CD4-positive, alpha-beta T cell treated with Interleukin-12 subunit alpha and Interleukin-12 subunit beta, for 1 hour (primary cell): ENCODE measurements around the gene SS18L1.
A peak's percentile ranks its signal among the peaks of the same experiment; 100 is the strongest.
"Not testable (repeated sequence)": the region's sequence is repeated elsewhere in the genome, so short reads cannot be mapped to it uniquely, and the experiment has no call there.

Experiments
- DNase-seq: peaks from one replicate; pipeline ENCODE4 v3.0.0-alpha.2; 2020

SS18L1 gene

DNA sequence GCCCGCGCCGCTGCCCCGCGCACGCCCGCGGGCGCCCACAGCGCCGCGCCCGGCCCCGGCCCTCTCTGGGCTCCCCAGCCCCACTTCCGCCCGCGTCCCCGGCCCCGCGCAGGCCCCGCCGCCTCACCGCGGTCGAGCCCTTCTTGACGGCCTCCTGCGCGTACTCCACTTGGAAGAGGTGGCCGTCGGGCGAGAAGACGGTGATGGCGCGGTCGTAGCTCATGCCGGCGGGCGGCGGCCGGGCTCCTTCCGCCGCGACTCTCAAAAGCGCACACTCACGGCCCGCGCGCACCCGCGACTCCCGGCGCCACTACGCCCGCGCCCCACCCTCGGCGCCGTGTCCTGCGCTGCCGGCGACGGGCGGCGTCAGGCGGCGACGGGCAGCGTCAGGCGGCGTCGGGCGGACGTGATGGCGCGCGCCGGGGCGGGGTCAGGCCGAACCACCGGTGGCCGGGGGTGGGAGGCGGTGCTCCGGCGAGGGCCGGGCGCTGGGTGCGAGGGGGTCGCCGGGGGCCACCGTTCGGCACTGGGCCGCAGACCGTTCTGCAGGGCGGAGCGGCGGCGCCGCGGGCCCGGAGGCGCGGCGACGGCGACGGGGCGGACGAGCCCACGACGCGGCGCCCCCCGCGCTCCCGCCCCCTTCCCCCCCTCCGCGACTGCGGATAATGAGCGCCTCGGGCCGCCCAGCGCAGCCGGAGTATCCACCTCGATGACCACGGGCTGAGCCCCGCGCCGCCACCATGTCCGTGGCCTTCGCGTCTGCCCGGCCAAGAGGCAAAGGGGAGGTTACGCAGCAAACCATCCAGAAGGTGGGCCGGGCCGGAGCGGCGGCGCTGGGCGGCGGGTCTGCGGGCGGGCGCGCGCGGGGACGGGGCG is at the start of gene SS18L1, which contains the start of gene PSMA7:
Gene SS18L1, plus strand, starts transcription at position 689 of the 876 bp plus-strand sequence. Its CDS starts 52 bp downstream, at position 741.
Gene PSMA7, minus strand, starts transcription at position 314 of the 876 bp plus-strand sequence. Its CDS starts 91 bp downstream, at position 223.
- DNase-seq = peak; percentile 89

- no peak for DNase-seq
Measured at GRCh38 chr20:62096421-62097380, 46.9 kb upstream of the SS18L1 start.

GRCh38 chr20:62097881-62098407 is 45.6 kb upstream of the SS18L1 start:
- no peak for DNase-seq

DNA sequence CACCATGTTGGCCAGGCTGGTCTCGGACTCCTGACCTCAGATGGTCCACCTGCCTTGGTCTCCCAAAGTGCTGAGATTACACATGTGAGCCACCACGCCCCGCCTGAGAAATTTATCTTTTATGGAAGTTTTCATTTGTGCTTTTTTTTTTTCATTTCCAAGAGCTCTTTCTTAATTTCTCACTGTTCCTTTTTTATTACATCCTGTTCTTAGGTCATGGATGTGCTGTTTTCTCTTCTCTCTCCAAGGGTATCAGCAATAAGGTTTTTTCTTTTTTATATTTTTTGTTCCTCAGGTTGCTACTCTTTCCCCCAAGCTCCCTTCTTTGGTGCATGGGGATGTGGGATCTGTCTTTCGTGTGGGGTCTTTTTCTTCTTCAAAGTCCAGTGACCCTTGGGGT is 42.5 kb upstream of the SS18L1 start:
- DNase-seq = no peak

- DNase-seq = no peak
Measured at GRCh38 chr20:62103508-62104233, 39.9 kb upstream of the SS18L1 start.

GRCh38 chr20:62104234-62104789 is 39.3 kb upstream of the SS18L1 start:
- no peak for DNase-seq

GRCh38 chr20:62104791-62105345 is 38.7 kb upstream of the SS18L1 start:
- DNase-seq = no peak

DNA sequence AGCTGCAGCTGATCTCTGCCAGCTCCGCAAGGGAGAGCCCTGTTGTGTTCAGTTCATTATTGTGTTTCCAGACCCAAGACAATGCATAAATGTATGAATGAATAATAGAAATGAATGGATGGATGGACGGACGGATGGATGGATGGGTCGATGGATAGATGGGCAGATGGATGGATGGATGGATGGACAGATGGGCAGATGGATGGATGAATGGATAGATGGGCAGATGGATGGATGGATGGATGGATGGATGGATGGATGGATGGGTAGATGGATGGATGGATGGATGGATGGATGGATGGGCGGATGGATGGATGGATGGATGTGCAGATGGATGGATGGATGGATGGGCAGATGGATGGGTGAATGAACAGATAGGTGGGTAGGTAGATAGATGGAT is 38.0 kb upstream of the SS18L1 start:
- no peak for DNase-seq

- DNase-seq = no peak
Measured at GRCh38 chr20:62111148-62111547, 32.4 kb upstream of the SS18L1 start.

- DNase-seq = no peak
Measured at GRCh38 chr20:62112368-62112767, 31.2 kb upstream of the SS18L1 start.

DNA sequence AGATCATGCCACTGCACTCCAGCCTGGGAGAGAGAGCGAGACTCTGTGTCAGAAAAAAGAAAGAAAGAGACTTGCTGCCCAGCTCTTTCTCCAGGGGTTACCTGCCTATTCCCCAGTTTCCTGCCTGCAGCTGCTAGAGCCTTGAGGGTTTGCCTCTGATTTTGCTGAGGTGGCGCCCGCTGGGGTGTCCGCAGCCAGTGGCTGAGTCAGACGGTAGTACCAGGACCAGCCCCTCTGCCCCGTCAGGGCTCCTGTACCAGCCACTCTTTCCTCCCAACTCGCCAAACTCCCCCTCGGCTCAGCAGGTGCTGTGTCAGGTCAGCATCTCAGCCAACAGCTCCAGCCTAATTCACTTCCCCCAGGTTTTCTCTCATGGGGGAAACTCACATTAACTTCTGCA is 28.7 kb upstream of the SS18L1 start:
- DNase-seq = no peak

- DNase-seq = not testable (repeated sequence)
Measured at GRCh38 chr20:62115800-62116407, 27.7 kb upstream of the SS18L1 start.

GRCh38 chr20:62116558-62117361 is 26.8 kb upstream of the SS18L1 start:
- DNase-seq = no peak

DNA sequence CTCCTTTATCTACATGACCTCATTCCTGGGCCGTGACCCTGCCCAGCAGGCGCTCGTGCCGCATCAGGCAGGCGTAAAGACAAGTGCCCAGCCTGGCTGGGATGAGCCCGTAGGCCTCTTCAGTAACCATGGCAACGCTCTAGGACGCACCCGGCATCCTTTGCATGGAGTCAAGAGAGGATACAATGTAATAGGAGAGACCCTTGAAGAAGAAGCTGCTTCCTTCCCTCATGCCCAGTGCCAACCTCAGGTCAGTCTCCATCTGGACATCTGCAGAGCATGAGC is 26.3 kb upstream of the SS18L1 start:
- DNase-seq = no peak

- peak; percentile 83 for DNase-seq
Measured at GRCh38 chr20:62117658-62118057, 25.9 kb upstream of the SS18L1 start.

DNA sequence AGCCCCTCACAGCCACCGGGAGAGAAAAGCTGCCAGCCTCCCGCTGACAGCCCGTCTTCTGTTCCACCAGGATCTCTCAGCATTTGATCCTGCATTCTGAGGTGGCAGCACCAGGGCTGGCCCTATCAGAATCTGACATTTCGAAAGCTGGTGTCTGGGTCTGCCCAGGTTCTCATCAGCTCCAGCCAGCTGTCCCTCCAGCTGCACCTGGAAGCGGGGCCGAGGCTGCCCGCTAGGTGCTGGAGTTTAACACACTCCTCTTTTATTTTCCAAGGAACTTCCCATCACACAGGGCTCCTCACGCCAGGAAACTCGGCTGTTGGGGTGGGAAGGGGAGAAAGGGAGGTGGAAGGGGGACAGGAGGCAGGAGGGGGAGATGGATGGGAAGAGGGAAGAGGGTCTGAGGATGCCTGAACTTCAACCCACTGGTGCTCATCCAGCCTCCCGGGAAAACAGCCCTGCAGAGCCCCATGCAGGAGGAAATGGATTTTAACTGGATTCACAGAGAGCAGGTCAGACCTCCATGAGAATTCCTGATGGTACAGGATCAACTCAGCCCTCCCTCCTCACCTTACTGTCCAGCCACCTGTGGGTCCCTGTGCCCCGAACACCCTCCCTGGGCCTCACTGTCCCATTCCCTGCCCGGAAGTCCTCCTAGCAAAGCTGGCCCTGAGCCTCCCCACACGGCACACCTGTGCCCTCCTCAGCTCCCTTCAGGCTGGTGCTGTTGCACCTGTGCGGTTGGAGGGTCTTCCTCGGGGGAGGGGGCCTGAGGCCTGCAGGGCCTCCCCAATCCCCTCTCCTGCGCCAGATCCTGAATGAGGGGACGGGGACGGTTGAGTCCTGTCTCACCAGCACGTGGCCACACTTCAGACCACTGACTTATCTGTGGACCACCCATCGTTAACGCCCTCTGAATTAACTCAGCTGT is 25.2 kb upstream of the SS18L1 start:
- DNase-seq = no peak

DNA sequence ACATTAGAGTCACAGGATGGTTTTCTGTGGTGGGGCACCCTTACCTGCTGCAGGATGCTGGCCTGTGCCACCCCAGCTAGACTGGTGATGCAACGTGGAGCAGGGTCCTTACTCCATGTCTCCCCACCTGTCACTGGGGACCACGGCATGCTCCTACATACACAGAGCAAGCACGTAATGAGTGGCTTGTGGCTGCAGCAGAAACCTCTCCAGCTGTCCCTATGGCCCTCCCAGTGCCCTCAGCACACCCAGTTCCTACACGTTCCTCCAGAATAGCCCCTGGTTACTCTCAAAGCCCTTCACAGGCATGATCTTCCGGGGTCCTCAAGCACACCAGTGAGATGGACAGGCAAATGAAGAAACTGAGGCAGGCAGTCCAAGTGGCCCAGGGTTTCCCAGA is 24.5 kb upstream of the SS18L1 start:
- DNase-seq = no peak

DNA sequence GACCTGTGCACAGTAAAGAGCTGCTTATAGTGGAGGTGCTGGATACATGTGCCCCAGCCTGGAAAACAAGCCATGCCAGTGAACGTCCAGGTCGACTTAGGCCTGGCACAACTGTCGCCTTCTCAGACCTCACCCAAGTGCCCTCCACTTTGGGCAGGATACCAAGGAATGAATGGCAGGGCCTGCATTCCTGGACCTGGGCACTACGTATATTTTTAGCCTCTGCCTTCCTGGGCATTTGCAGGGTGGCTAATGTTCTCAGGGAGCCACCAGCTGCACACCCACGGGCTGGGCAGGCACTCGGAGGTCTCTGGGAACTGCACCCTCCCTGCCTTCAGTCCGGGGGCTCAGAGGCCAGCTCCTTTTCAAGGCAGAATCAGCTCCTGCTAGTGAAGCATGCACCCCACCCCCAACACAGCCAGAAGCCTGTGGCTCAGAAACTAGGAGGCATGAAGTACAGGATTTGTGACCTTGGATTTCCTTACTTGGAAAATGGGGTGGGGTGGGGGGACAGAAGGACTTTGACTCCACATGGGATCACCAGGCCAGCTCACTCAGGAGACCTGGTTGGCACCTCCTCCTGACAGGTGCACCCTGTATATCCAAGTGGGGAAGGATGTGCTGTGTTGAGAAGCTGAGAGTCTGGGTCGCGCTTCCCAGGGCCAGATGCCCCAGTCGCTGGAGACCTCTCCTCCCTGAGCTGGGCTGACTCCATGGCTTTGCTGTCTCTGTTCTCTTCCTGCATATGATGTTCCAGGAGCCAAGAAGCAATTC is 23.8 kb upstream of the SS18L1 start:
- no peak for DNase-seq

DNA sequence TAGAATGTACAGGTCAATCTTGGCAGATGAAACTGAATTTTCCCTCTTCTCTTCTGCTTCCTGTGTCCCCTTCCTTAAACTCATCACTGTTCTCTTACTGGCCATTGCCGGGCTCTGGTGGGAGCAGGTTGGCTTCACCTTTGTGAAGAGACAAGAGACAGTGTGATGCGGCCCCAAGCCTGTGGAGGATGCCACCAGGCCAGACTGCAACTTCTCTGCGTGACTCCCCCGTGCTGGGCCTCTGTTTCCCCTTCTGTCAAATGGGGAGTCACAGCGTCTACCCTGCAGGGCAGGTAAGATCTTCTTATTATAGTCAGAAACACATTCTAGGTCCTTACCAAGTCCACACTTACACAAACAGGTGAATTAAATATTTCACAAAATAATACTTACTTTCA is 23.2 kb upstream of the SS18L1 start:
- no peak for DNase-seq
